HG03442 (cell line): ENCODE data around the gene AGXT2.
A peak's percentile ranks its signal among the peaks of the same experiment; 100 is the strongest.

ENCODE experiments used
- ATAC-seq: cut with Tn5 transposase; IDR thresholded peaks from one replicate; pipeline ENCODE4 v1.9.1; 2021; ENCODE audit warnings: mild to moderate bottlenecking, moderate library complexity; ENCODE audit not compliant: unreplicated experiment

AGXT2 gene

GRCh38 chr5:35047785-35048404 is at the start of gene AGXT2:
TSS of gene AGXT2 (minus strand) at chr5:35047949. CDS start at chr5:35047892, 57 bp downstream.
- no peak for ATAC-seq

- no peak for ATAC-seq
Measured at GRCh38 chr5:35096932-35097331, 49.2 kb upstream of the AGXT2 start.

GRCh38 chr5:35096216-35096615 is 48.5 kb upstream of the AGXT2 start:
- no peak for ATAC-seq

DNA sequence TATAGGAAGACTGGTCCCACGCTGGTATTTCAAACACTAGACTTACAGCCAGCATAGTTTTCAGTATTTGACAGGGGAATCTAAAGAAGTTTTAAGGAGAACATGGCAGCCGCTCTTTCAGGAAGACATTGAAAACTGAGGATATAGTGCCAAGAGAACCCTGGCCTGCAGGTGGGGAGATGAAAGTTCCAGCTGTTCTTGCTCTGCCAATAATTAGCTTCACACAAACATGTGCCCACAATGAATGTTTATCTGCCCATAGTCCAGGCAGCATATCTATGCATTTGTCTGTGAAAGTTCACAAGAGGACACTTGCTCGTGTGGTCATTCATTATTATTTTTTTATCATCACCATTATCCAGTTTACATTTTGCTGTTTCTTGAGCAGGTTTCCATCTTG is 47.6 kb upstream of the AGXT2 start:
- no peak for ATAC-seq

DNA sequence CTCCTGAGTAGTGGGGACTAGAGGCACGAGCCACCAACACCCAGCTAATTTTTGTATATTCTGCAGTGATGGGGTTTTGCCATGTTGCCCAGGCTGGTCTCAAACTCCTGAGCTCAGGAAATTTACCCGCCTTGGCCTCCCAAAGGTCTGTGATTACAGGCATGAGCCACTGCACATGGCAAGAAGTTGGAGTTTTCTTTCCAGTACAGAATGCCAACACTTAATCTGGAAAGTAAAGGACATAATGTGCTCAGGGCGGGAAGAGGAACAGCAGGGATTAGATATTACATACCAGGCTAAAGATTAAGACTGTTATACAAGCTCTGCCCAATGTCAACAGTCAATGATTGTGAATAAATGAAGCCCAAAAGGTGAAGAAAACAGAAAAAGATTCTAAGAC is 47.2 kb upstream of the AGXT2 start:
- no peak for ATAC-seq

DNA sequence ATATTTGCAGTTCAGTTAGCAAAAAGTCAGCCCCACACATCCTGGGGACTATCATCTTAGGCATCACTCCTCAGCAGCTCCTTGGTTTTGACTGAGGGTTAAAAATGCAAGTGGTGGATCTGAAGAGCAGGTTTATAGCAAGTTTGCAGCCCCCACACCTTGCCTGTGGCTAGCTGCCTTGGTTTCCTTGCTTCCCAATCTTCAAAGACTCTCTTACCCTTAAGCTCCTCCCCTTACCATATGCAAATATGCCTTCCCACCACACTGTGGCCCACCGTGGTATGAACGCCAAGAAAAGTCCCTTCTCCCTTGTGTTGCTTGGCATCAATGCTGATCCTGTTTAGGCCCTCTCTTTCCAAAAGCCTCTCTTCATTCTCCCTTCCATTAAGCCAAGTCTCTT is 45.0 kb upstream of the AGXT2 start:
- no peak for ATAC-seq

GRCh38 chr5:35091704-35092103 is 44.0 kb upstream of the AGXT2 start:
- no peak for ATAC-seq

GRCh38 chr5:35089334-35090314 is 41.9 kb upstream of the AGXT2 start:
- peak; percentile 68 for ATAC-seq

DNA sequence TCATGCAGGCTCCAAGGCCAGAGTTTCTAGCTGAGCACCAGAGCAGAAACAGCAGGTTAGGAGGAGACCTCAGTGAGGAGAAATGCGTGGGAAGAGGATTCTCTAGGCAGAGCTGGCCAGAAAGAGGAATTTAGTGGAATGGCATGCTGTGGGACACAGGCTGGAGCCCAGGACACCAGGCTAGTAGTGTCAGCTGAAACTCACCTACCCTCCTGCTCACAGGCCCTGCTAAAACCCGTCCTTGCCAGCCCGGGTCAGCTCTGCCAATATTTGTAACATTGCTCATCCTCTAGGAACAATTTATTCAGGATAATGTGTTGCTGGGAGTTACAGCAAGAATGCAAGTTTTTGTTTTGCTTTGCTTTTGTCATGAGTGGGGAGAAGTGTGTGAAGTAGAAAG is 40.2 kb upstream of the AGXT2 start:
- ATAC-seq = no peak

DNA sequence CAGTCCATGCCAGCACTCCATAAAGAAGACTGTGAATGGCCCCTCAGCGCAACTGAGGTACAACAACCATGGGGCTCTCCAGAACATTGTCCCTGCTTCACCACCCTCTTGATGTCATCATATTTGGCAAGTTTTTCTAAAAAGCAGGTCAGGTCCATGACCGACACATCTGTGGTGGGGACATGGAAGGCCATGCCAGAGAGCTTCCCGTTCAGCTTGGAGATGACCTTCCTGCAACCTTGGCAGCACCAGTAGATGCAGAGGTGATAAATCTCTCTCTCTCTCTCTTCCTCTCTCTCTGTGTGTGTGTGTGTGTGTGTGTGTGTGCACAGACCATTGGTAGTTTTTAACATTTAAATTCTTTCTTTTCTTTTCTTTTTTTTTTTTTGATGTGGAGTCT is 35.4 kb upstream of the AGXT2 start:
- no peak for ATAC-seq

DNA sequence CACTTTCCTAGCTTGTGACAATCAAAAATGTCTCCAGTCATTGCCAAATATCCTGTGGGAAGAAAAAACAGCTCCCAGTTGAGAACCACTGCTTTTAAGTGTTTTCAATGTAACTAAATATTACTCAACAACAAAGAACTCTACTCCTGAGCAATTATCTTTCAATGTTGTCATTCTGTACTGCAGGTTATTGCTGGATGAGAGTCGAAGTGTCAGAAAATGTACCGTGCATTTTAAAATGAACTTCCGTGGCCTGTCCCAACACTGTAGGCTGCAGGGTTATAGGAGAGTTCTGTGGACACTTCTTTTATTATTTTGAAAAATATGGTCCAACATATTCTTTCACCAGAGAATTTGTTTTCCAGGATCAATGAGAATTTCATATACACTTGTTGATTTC is 34.8 kb upstream of the AGXT2 start:
- no peak for ATAC-seq

DNA sequence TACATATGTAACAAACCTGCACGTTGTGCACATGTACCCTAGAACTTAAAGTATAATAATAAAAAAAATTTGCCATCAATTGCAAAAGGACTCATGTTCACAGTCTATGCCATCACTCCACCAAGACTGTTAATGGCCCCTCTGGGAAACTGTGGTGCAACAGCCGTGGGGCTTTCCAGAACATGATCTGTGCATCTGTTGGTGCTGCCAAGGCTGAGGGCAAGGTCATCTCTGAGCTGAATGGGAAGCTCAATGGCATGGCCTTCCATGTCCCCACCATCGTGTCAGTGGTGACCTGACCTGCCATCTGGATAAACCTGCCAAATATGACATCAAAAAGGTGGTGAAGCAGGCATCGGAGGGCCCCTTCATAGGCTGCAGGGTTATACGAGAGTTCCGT is 33.4 kb upstream of the AGXT2 start:
- no peak for ATAC-seq

GRCh38 chr5:35073160-35073559 is 25.4 kb upstream of the AGXT2 start:
- ATAC-seq = no peak

DNA sequence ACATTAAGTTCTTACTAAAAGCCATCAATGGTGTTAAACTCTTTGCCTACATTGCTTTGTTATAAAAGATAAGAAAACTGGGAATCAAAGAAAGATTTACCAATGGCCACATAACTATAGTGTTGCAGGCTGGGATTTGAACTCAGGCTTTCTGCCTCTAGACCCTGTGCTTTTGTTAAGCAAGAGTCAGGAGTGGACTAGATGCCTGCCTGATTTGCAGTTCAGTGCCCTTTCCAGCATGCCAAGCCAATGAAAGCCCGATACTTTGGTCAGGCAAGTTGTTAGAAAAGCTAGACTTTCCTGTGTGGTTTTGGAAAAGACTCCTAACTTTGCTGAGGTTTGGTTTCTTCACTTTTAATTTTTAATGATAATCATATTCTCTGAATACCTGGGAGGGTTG is 21.4 kb upstream of the AGXT2 start:
- no peak for ATAC-seq

GRCh38 chr5:35067985-35068384 is 20.2 kb upstream of the AGXT2 start:
- ATAC-seq = no peak

DNA sequence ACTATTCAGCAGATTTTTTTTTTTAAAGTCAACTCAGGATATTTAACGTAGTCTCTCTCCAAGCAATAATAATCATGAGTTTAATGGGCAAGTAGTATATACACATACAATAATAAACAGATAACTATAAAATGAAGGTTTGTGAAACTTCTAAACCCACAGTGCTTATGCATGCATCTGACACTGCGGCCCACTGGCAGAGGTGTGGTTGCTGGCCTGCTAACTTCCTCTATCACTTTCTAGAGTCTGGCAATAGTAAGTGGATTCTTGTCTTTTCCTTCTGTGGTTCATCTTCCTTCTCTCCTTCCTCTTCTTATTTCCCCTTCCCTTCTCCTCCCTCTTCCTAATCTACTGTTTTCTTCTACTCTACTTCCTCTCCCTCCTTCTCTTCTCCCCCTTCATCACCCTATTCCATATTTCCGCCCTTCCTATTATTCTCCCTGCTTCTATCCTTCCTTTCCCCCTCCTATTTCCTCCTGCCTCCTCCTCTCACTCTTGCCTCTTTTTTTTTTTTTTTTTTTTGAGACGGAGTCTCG is 18.6 kb upstream of the AGXT2 start:
- ATAC-seq = peak; percentile 67

- no peak for ATAC-seq
Measured at GRCh38 chr5:35063414-35063813, 15.7 kb upstream of the AGXT2 start.

DNA sequence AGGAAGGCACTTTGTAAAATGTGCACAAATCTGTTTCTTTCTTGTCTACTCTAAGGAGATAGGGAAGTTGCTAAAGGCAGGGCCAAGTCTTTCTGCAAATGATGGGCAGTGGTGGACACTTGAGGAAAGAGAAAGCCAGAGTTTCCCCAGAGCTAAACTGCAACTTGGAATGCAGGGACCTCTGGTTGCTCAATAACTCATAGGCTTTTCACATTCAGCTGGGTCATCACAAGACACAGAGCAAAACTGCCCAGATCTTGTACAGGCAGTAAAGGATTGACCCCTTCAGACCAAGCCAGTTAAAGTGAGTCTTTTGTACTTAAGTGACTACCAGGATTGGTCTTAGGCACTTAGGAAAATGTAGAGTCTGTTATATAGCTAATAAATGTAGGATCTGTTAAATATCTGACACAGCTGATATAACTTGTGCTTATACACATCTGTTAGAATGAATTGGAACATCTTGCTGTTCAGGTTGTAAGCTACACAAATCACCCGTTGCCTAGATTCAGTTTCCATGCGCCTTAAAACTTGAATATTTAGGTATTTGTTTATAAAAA is 13.5 kb upstream of the AGXT2 start:
- no peak for ATAC-seq

- no peak for ATAC-seq
Measured at GRCh38 chr5:35060236-35060635, 12.5 kb upstream of the AGXT2 start.

- no peak for ATAC-seq
Measured at GRCh38 chr5:35059251-35059650, 11.5 kb upstream of the AGXT2 start.

DNA sequence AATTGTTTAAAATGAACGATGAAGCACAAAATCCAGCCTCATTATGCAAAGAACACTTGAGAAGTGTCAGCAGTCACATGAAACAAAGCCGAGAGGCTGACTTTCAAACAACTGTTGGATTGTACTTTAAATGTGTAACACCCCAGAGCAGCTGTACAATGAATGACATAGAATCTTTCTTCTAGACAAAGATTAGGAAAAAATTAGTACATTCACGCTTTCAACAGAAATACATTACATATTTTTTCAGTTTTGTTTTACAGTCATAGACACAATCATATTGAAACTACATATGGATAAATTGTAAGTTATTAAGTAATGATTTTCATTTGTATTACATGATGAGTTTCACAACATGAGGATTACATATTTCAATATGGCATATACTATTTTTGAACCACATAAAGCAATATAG is 10.6 kb upstream of the AGXT2 start:
- ATAC-seq = peak; percentile 72

DNA sequence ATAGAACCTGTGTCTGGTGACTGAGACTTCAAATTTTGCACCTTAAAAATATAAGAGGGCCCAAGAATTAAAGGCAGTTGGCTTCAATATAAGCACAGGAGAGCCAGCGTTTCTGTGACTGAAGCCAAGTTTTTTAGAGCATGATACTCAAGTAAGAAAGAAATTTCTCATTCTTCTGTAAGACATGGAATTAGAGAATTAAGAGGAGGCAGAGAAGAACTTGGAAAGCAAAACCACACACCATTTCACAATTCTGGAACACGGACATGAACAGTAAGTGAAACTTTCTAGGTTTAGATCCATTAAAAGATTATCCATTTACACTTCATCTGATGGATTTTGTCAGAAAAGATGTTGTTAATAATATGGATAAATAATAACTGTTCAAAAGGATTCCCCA is 8.9 kb upstream of the AGXT2 start:
- ATAC-seq = no peak
